Activated T-helper 17 cell treated with anti-CD3 and anti-CD28 coated beads, Interleukin-2, amount 50 U/mL, for 72 hours (primary cell): ENCODE results near the gene FAIM2. TPM values are rescaled to one million over a fixed set of nuclear protein-coding genes. Genes with fewer than 3 reads are reported as not detected.
A peak's percentile ranks its signal among the peaks of the same experiment; 100 is the strongest.

ENCODE experiments used
- ATAC-seq: fragments of 150-1000 bp; cut with Tn5 transposase; replicated peaks from 2 replicates; pipeline ENCODE4 v1.10.0; 2021; ENCODE audit warnings: mild to moderate bottlenecking, moderate library complexity
- H3K27ac Mint-ChIP-seq: one replicate; pipeline ENCODE4 v1.8.0; 2022; ENCODE audit warnings: mixed read lengths
- H3K27me3 Mint-ChIP-seq: one replicate; pipeline ENCODE4 v1.8.0; 2022; ENCODE audit warnings: mixed read lengths
- H3K36me3 Mint-ChIP-seq: one replicate; pipeline ENCODE4 v1.8.0; 2022; ENCODE audit warnings: low read depth, mild to moderate bottlenecking, mixed read lengths
- H3K4me1 Mint-ChIP-seq: one replicate; pipeline ENCODE4 v1.8.0; 2022; ENCODE audit warnings: mixed read lengths
- H3K4me3 Mint-ChIP-seq: one replicate; pipeline ENCODE4 v1.8.0; 2022; ENCODE audit warnings: mild to moderate bottlenecking, mixed read lengths
- H3K9me3 Mint-ChIP-seq: one replicate; pipeline ENCODE4 v1.8.0; 2022; ENCODE audit warnings: mixed read lengths
- total RNA-seq, 2 donors: library from RNA; stranded (reverse); gene quantifications; one replicate each; pipeline ENCODE4 v1.2.3, GENCODE V29; 2022

Gene FAIM2
- total RNA-seq, 2 donors from 2014 or later, result 0.73 to 1.6 TPM

DNA sequence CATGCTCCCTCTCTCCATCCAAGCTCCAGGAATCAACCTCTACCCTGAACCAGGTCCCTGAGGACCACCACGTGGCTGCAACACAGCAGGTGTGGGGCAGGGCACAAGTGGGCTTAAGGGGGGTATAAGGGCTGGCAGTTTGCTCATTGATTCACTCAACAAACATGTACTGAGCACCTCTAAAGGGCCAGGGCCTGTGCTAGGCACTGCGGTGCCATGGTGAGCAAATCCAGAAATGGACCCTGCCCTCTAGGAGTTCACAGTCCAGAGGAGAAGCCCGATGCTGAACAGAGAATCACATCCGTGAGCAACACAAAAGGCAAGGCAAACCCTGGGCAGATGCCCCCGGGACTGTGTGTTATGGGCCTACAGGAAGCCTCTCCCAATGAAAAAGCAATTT is 40.3 kb upstream of the FAIM2 start:
- no peaks in the 10 kb centered on the region for H3K9me3 Mint-ChIP-seq
- no peaks in the 10 kb centered on the region for H3K27me3 Mint-ChIP-seq
- H3K27ac Mint-ChIP-seq, result peak overlapping the region; percentile 86
- peaks cover 26% of the 10 kb centered on the region for H3K4me1 Mint-ChIP-seq
- no peaks in the 10 kb centered on the region for H3K36me3 Mint-ChIP-seq
- no peak for ATAC-seq
- peak overlapping the region; percentile 83 for H3K4me3 Mint-ChIP-seq

- ATAC-seq, result no peak
- Mint-ChIP-seq H3K36me3 (no peaks in the 10 kb centered on the region), H3K27me3 (no peaks in the 10 kb centered on the region), H3K4me3 (peak overlapping the region; percentile 83), H3K27ac (peak overlapping the region; percentile 86), H3K4me1 (peaks cover 26% of the 10 kb centered on the region), H3K9me3 (no peaks in the 10 kb centered on the region)
These were observed 39.9 kb upstream of the FAIM2 start for GRCh38 chr12:49943625-49943960.

- Mint-ChIP-seq H3K4me3 (peak overlapping the region; percentile 83), H3K27me3 (no peaks in the 10 kb centered on the region), H3K36me3 (no peaks in the 10 kb centered on the region), H3K27ac (peak overlapping the region; percentile 86), H3K9me3 (no peaks in the 10 kb centered on the region), H3K4me1 (peaks cover 26% of the 10 kb centered on the region)
- ATAC-seq, result peak; percentile 51
These were observed 39.4 kb upstream of the FAIM2 start for GRCh38 chr12:49942921-49943624.

DNA sequence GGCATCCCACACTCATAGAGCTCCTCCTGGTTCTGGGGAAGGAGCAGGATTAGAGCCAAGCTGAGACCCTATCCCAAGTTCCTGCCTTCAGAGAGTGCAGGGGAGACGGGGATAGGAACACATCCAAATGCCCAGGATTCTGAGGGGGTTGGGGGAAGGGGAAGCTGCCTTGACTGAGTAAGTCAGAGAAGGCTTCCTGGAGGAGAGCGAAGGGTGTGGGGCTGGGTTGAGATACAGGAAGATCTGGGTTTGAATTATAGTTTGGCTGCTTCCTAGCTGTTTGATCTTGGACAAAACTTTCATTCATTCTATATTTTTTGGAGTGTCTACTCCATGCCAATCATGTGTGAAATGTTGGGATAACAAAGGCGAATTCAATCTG is 38.8 kb upstream of the FAIM2 start:
- Mint-ChIP-seq H3K4me1 (peaks cover 26% of the 10 kb centered on the region), H3K9me3 (no peaks in the 10 kb centered on the region), H3K36me3 (no peaks in the 10 kb centered on the region), H3K27ac (peak overlapping the region; percentile 86), H3K4me3 (peak overlapping the region; percentile 83), H3K27me3 (no peaks in the 10 kb centered on the region)
- ATAC-seq, result no peak

GRCh38 chr12:49941556-49942511 is 38.1 kb upstream of the FAIM2 start:
- Mint-ChIP-seq H3K36me3 (no peaks in the 10 kb centered on the region), H3K27me3 (no peaks in the 10 kb centered on the region), H3K9me3 (no peaks in the 10 kb centered on the region), H3K27ac (no peak overlapping the region), H3K4me3 (peak overlapping the region; percentile 83), H3K4me1 (peaks cover 26% of the 10 kb centered on the region)
- ATAC-seq, result no peak

- H3K27me3 Mint-ChIP-seq, result peaks cover 3% of the 10 kb centered on the region
- peaks cover 10% of the 10 kb centered on the region for H3K4me1 Mint-ChIP-seq
- H3K4me3 Mint-ChIP-seq, result no peak overlapping the region
- no peaks in the 10 kb centered on the region for H3K9me3 Mint-ChIP-seq
- H3K27ac Mint-ChIP-seq, result no peak overlapping the region
- no peaks in the 10 kb centered on the region for H3K36me3 Mint-ChIP-seq
- no peak for ATAC-seq
These were observed 36.0 kb upstream of the FAIM2 start for GRCh38 chr12:49939707-49940106.

DNA sequence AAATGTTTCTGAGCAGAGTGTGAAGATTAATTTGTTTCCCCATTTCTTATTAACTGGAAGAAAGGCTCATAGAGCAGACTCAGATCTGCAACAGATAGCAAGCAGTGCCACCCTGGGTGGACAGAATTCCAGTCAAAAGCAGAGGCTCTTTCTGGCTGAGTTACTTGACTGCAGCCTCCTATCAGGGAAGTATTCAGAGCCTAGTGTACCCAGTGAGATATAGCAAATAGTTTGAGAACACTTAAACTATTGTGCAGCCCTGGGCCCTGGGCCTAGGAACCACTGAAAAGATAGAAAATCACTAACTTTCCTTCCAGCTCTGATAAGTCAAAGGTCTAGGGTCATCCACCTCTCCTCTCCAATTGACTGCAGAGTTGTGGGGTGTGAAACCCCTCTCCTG is 35.6 kb upstream of the FAIM2 start:
- Mint-ChIP-seq H3K36me3 (no peaks in the 10 kb centered on the region), H3K4me3 (no peak overlapping the region), H3K4me1 (peaks cover 8% of the 10 kb centered on the region), H3K9me3 (no peaks in the 10 kb centered on the region), H3K27ac (no peak overlapping the region), H3K27me3 (peaks cover 6% of the 10 kb centered on the region)
- ATAC-seq, result no peak

- Mint-ChIP-seq H3K9me3 (no peaks in the 10 kb centered on the region), H3K27ac (no peak overlapping the region), H3K36me3 (no peaks in the 10 kb centered on the region), H3K27me3 (peaks cover 6% of the 10 kb centered on the region), H3K4me3 (no peak overlapping the region), H3K4me1 (peaks cover 3% of the 10 kb centered on the region)
- no peak for ATAC-seq
These were observed 34.1 kb upstream of the FAIM2 start for GRCh38 chr12:49937639-49938300.

DNA sequence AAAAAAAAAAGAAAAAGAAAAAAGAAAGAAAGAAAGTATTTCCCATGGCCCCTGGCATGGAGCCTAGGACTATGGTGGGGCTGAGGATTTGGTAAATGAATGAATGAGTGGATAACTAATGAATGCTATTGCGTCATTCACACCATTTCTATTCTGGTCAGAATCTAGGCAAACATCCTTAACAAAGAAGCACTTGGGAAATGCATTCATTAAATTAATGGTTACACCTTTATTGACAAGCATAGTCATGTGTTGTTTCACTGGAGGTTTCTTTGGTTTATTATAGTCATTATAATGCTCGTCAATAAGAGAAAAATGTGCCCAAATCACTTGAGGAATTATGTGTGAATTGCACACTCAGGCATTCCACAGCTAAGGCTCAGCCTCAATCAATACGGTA is 33.2 kb upstream of the FAIM2 start:
- Mint-ChIP-seq H3K36me3 (no peaks in the 10 kb centered on the region), H3K27ac (no peak overlapping the region), H3K9me3 (no peaks in the 10 kb centered on the region), H3K4me3 (no peak overlapping the region), H3K4me1 (no peaks in the 10 kb centered on the region), H3K27me3 (peaks cover 6% of the 10 kb centered on the region)
- no peak for ATAC-seq

GRCh38 chr12:49934505-49934904 is 30.8 kb upstream of the FAIM2 start:
- H3K4me1 Mint-ChIP-seq, result no peaks in the 10 kb centered on the region
- no peak overlapping the region for H3K4me3 Mint-ChIP-seq

GRCh38 chr12:49933796-49934195 is 30.1 kb upstream of the FAIM2 start:
- ATAC-seq, result no peak
- no peak overlapping the region for H3K27ac Mint-ChIP-seq
- H3K9me3 Mint-ChIP-seq, result no peaks in the 10 kb centered on the region
- no peaks in the 10 kb centered on the region for H3K36me3 Mint-ChIP-seq
- no peaks in the 10 kb centered on the region for H3K4me1 Mint-ChIP-seq
- no peak overlapping the region for H3K4me3 Mint-ChIP-seq
- peaks cover 6% of the 10 kb centered on the region for H3K27me3 Mint-ChIP-seq

More at GRCh38 chr12:49934505-49934904, 30.8 kb upstream of the FAIM2 start:
- no peaks in the 10 kb centered on the region for H3K9me3 Mint-ChIP-seq
- H3K36me3 Mint-ChIP-seq, result no peaks in the 10 kb centered on the region
- peaks cover 6% of the 10 kb centered on the region for H3K27me3 Mint-ChIP-seq
- ATAC-seq, result no peak
- H3K27ac Mint-ChIP-seq, result no peak overlapping the region

- H3K4me3 Mint-ChIP-seq, result no peak overlapping the region
- no peak for ATAC-seq
- H3K4me1 Mint-ChIP-seq, result no peaks in the 10 kb centered on the region
- no peaks in the 10 kb centered on the region for H3K36me3 Mint-ChIP-seq
- peaks cover 6% of the 10 kb centered on the region for H3K27me3 Mint-ChIP-seq
- H3K27ac Mint-ChIP-seq, result no peak overlapping the region
- no peaks in the 10 kb centered on the region for H3K9me3 Mint-ChIP-seq
These were observed 28.9 kb upstream of the FAIM2 start for GRCh38 chr12:49932533-49933130.

GRCh38 chr12:49932023-49932422 is 28.3 kb upstream of the FAIM2 start:
- ATAC-seq, result no peak
- Mint-ChIP-seq H3K4me3 (no peak overlapping the region), H3K27ac (no peak overlapping the region), H3K27me3 (peaks cover 6% of the 10 kb centered on the region), H3K36me3 (no peaks in the 10 kb centered on the region), H3K9me3 (no peaks in the 10 kb centered on the region), H3K4me1 (no peaks in the 10 kb centered on the region)

GRCh38 chr12:49930515-49931288 is 27.0 kb upstream of the FAIM2 start:
- H3K27ac Mint-ChIP-seq, result no peak overlapping the region
- H3K4me3 Mint-ChIP-seq, result no peak overlapping the region
- H3K4me1 Mint-ChIP-seq, result no peaks in the 10 kb centered on the region
- peak; percentile 81 for ATAC-seq
- no peaks in the 10 kb centered on the region for H3K9me3 Mint-ChIP-seq
- H3K27me3 Mint-ChIP-seq, result peaks cover 4% of the 10 kb centered on the region
- H3K36me3 Mint-ChIP-seq, result no peaks in the 10 kb centered on the region
